Endodermal cell (in vitro differentiated cells): ENCODE data around the gene TTLL11. TPM values are rescaled to one million over a fixed set of nuclear protein-coding genes. Genes with fewer than 3 reads are reported as not detected.

ENCODE experiments used
- DNase-seq: peaks from one replicate; pipeline ENCODE4 v3.0.0-alpha.2; 2017
- H3K27ac ChIP-seq: 2 replicates; pipeline ENCODE4 v1.5.1; 2013; ENCODE audit warnings: mild to moderate bottlenecking, low read depth, low read length, moderate library complexity
- H3K27me3 ChIP-seq: 2 replicates; pipeline ENCODE4 v1.6.1; 2013; ENCODE audit warnings: mild to moderate bottlenecking, low read length, moderate library complexity; ENCODE audit not compliant: insufficient read depth, control insufficient read depth, poor library complexity, severe bottlenecking
- H3K36me3 ChIP-seq: 2 replicates; pipeline ENCODE4 v1.7.0; 2013; ENCODE audit warnings: mild to moderate bottlenecking, low read length, moderate library complexity; ENCODE audit not compliant: control insufficient read depth, insufficient read depth
- H3K4me1 ChIP-seq: one replicate; pipeline ENCODE4 v1.7.0; 2013; ENCODE audit warnings: low read length; ENCODE audit not compliant: control insufficient read depth, insufficient read depth
- H3K4me3 ChIP-seq: 2 replicates; pipeline ENCODE4 v1.5.1; 2013; ENCODE audit warnings: mild to moderate bottlenecking, low read length, moderate library complexity
- H3K9ac ChIP-seq: 2 replicates; pipeline ENCODE4 v1.6.1; 2013; ENCODE audit warnings: mild to moderate bottlenecking, low read length, moderate library complexity; ENCODE audit not compliant: poor library complexity, severe bottlenecking; ENCODE audit errors: extremely low read depth
- H3K9me3 ChIP-seq: 2 replicates; pipeline ENCODE4 v1.6.1; 2013; ENCODE audit warnings: mild to moderate bottlenecking, low read length, moderate library complexity; ENCODE audit not compliant: control insufficient read depth
- H3K27ac Mint-ChIP-seq: 2 replicates; pipeline ENCODE4 v1.8.0; 2020; ENCODE audit warnings: mixed read lengths
- H3K27me3 Mint-ChIP-seq: 2 replicates; pipeline ENCODE4 v1.8.0; 2021; ENCODE audit warnings: mild to moderate bottlenecking, mixed read lengths; ENCODE audit not compliant: insufficient read depth
- H3K36me3 Mint-ChIP-seq: 2 replicates; pipeline ENCODE4 v1.8.0; 2020; ENCODE audit warnings: low read depth, mixed read lengths
- H3K4me1 Mint-ChIP-seq: 2 replicates; pipeline ENCODE4 v1.8.0; 2020; ENCODE audit warnings: mixed read lengths
- H3K4me3 Mint-ChIP-seq: 2 replicates; pipeline ENCODE4 v1.8.0; 2020; ENCODE audit warnings: mild to moderate bottlenecking, moderate library complexity, mixed read lengths
- H3K9me3 Mint-ChIP-seq: 2 replicates; pipeline ENCODE4 v1.8.0; 2020; ENCODE audit warnings: mild to moderate bottlenecking, mixed read lengths
- WGBS, 2 experiments: methylation state at CpG; one replicate each; pipeline versions ENCODE4 v1.1.5 to v1.1.7; 2013; ENCODE audit warnings: missing lambda C conversion rate in 2 of 2, mixed read lengths in 1 of 2; ENCODE audit not compliant: insufficient coverage in 1 of 2, insufficient read length in 1 of 2; 5-methylcytosine and 5-hydroxymethylcytosine counted together
- total RNA-seq, 2 donors: library from RNA; stranded (reverse); fragmentation: NEBNext Ultra II Directional in 1 of 2; extraction: Animal tissue kit (Norgen Biotek cat#: 25700) in 1 of 2; gene quantifications; 2 replicates in 1 of 2; 3 replicates in 1 of 2; pipeline ENCODE4 v1.2.1, GENCODE V29; 2021
- TF ChIP-seq, protein P1 (sequence below): fragments of 200-600 bp; sonication (generic); conservative IDR thresholded peaks from 2 replicates; pipeline ENCODE4 v1.5.0; 2021; ENCODE audit warnings: antibody characterized with exemption, mild to moderate bottlenecking

TTLL11 gene
- total RNA-seq, 2 donors from 2014 or later: 0.68 TPM; not detected in 1

DNA sequence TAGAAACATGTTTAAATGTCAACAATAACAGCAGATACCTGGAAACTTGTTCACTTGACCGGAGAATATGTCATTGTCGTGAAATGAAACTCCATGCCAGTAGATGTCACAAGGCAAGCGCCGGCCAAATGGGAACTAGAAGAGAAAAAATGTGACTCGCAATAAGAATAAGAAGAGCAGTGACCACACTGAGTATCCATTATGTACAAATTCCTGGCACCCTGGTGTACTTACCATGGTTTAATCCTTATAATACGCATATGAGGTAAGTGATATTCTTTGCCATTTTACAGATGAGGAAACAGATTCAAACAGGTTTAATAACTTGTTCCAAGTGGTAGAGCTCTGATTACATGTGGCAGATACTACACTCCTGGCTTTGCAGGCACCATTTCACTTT lies 53.9 kb downstream of the TTLL11 start:
- Mint-ChIP-seq H3K27me3 (no peaks in the 10 kb centered on the region), H3K27ac (no peak overlapping the region), H3K36me3 (no peaks in the 10 kb centered on the region), H3K4me3 (no peak overlapping the region), H3K4me1 (peaks cover 10% of the 10 kb centered on the region), H3K9me3 (no peaks in the 10 kb centered on the region)
- no peaks in the 10 kb centered on the region for H3K36me3 ChIP-seq
- H3K4me3 ChIP-seq: no peak overlapping the region
- no peak overlapping the region for H3K9ac ChIP-seq
- WGBS, 2 experiments: 89 to 93% methylated on average over 6 of the region's 6 CpGs
- no peaks in the 10 kb centered on the region for H3K4me1 ChIP-seq
- no peak for DNase-seq
- H3K9me3 ChIP-seq: no peaks in the 10 kb centered on the region
- no peak overlapping the region for H3K27ac ChIP-seq
- no peaks in the 10 kb centered on the region for H3K27me3 ChIP-seq
- TF ChIP-seq, protein P1, sequence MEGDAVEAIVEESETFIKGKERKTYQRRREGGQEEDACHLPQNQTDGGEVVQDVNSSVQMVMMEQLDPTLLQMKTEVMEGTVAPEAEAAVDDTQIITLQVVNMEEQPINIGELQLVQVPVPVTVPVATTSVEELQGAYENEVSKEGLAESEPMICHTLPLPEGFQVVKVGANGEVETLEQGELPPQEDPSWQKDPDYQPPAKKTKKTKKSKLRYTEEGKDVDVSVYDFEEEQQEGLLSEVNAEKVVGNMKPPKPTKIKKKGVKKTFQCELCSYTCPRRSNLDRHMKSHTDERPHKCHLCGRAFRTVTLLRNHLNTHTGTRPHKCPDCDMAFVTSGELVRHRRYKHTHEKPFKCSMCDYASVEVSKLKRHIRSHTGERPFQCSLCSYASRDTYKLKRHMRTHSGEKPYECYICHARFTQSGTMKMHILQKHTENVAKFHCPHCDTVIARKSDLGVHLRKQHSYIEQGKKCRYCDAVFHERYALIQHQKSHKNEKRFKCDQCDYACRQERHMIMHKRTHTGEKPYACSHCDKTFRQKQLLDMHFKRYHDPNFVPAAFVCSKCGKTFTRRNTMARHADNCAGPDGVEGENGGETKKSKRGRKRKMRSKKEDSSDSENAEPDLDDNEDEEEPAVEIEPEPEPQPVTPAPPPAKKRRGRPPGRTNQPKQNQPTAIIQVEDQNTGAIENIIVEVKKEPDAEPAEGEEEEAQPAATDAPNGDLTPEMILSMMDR: no peak

DNA sequence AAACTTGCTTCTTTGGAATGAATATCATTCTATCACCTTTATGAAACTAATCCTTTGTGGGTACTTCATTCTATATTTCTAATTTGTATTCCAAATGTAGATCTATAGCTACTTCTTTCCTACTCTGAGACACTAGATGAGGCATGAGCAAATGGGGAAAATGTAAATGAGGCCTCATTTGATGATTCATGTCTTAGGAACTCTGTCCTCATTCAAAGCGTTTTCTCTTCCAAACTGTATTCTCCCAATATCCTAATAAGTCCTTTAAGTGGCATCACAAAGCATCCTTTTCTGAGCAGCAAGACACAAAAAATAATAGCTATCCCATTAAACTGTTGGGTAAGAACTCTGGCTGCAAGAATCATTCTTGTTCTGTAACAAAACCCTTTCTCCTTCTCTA lies 56.1 kb downstream of the TTLL11 start:
- H3K27me3 ChIP-seq: no peaks in the 10 kb centered on the region
- H3K9me3 ChIP-seq: no peaks in the 10 kb centered on the region
- Mint-ChIP-seq H3K36me3 (no peaks in the 10 kb centered on the region), H3K27me3 (no peaks in the 10 kb centered on the region), H3K4me1 (peaks cover 15% of the 10 kb centered on the region), H3K4me3 (no peak overlapping the region), H3K27ac (no peak overlapping the region), H3K9me3 (no peaks in the 10 kb centered on the region)
- no peak overlapping the region for H3K4me3 ChIP-seq
- WGBS, 2 experiments: 47 to 67% methylated on average over 1 of the region's 1 CpG
- no peak overlapping the region for H3K27ac ChIP-seq
- H3K4me1 ChIP-seq: no peaks in the 10 kb centered on the region
- H3K36me3 ChIP-seq: no peaks in the 10 kb centered on the region
- no peak overlapping the region for H3K9ac ChIP-seq
- DNase-seq: no peak
- TF ChIP-seq, protein P1: no peak

DNA sequence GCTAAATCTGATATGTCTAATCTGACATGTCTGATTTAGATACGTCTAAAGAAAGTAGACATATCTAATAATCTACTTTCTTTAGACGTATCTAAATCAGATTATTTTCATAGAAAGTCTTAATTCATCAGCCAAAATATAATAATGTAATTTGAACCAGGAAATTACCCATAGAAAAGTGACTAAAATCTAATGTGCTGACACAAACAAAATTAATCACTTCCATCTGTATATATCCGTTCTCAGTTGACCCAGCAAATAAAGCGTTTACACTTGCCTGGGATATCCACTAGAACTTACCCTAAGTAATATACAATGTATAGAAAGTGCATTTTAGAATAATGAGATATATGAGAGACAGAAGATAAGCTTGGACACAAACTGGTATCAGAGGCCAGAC lies 56.7 kb downstream of the TTLL11 start:
- Histone ChIP-seq H3K27ac (no peak overlapping the region), H3K9me3 (no peaks in the 10 kb centered on the region), H3K4me1 (no peaks in the 10 kb centered on the region), H3K27me3 (no peaks in the 10 kb centered on the region), H3K9ac (no peak overlapping the region), H3K36me3 (no peaks in the 10 kb centered on the region), H3K4me3 (no peak overlapping the region)
- H3K4me3 Mint-ChIP-seq: no peak overlapping the region
- TF ChIP-seq, protein P1: no peak
- peaks cover 15% of the 10 kb centered on the region for H3K4me1 Mint-ChIP-seq
- 93% methylated on average over 4 of the region's 4 CpGs; no CpG with 5 or more reads in 1 of the 2 experiments for WGBS, 2 experiments
- H3K36me3 Mint-ChIP-seq: no peaks in the 10 kb centered on the region
- DNase-seq: no peak
- no peaks in the 10 kb centered on the region for H3K9me3 Mint-ChIP-seq
- no peak overlapping the region for H3K27ac Mint-ChIP-seq
- no peaks in the 10 kb centered on the region for H3K27me3 Mint-ChIP-seq
